K562 (cell line): Measurements from ENCODE around the gene GDNF. TPM values are rescaled to one million over a fixed set of nuclear protein-coding genes. Genes with fewer than 3 reads are reported as not detected.

ENCODE experiments used
- ATAC-seq: fragments of 200-7000 bp; cut with Tn5 transposase; 3 replicates; pipeline ENCODE4 v1.9.1; 2020; ENCODE audit warnings: moderate library complexity
- BruUV-seq: library from RNA; stranded (reverse); fragments of 400-500 nt; replicated peaks from 2 replicates; lab custom pipeline; 2021; lab: Mats Ljungman, UMichigan
- CTCF ChIA-PET: fragments of 300-600 bp; formaldehyde crosslinking; extraction: SDS; loops from one replicate; lab custom pipeline; 2021; ENCODE audit warnings: low intra/inter-chr PET ratio; lab: Yijun Ruan, JAX
- POLR2A ChIA-PET: fragments of 300-600, 350-650 bp; sonication (Branson Sonifier 250); formaldehyde crosslinking; extraction: SDS; loops from one replicate; lab custom pipeline; 2021; ENCODE audit warnings: antibody characterized with exemption, inconsistent platforms; lab: Yijun Ruan, JAX
- DNase-seq, 4 experiments: peaks; one replicate each; pipeline versions ENCODE4 v3.0.0 to v3.0.0-alpha.2; 2011 to 2018; ENCODE audit warnings: low spot score in 3 of 4, mixed read lengths in 3 of 4; ENCODE audit errors: extremely low read depth in 1 of 4
- FAIRE-seq: peaks from 2 replicates; lab custom pipeline; 2011; peaks lifted over from hg19 to GRCh38; lab: Jason Lieb, UNC
- H2AFZ ChIP-seq: 2 replicates; pipeline ENCODE4 v1.6.0; 2011; ENCODE audit warnings: low read depth, low read length, control low read depth, inconsistent platforms
- H3K27ac ChIP-seq: fragments of 200-600 bp; 3 replicates; pipeline ENCODE4 v1.8.0; 2011; ENCODE audit warnings: low read depth, mild to moderate bottlenecking, control low read depth, inconsistent platforms, low read length, moderate library complexity, mixed read lengths; ENCODE audit errors: extremely low read depth
- H3K27me3 ChIP-seq, 2 experiments: fragments of 300-600 bp in 1 of 2; 2 replicates in 1 of 2; 3 replicates in 1 of 2; pipeline versions ENCODE4 v1.6.0 to v1.8.0; 2011; ENCODE audit warnings: inconsistent platforms in 2 of 2, low read length in 2 of 2, mild to moderate bottlenecking in 1 of 2, mixed read lengths in 1 of 2, moderate library complexity in 1 of 2; ENCODE audit not compliant: control insufficient read depth in 2 of 2, insufficient read depth in 2 of 2
- H3K36me3 ChIP-seq: fragments of 300-600 bp; 3 replicates; pipeline ENCODE4 v1.8.0; 2011; ENCODE audit warnings: mild to moderate bottlenecking, low read length, inconsistent platforms; ENCODE audit not compliant: control insufficient read depth, insufficient read depth
- H3K4me1 ChIP-seq, 2 experiments: fragments of 200-600 bp in 1 of 2; replicated peaks in 1 of 2; 2 replicates in 1 of 2; 3 replicates in 1 of 2; pipeline versions ENCODE4 v1.5.1 to v1.8.0; 2011; ENCODE audit warnings: inconsistent platforms in 2 of 2, low read length in 2 of 2, mild to moderate bottlenecking in 1 of 2, mixed read lengths in 1 of 2, moderate library complexity in 1 of 2; ENCODE audit not compliant: control insufficient read depth in 2 of 2, insufficient read depth in 2 of 2
- H3K4me2 ChIP-seq: 2 replicates; pipeline ENCODE4 v1.6.1; 2011; ENCODE audit warnings: low read length, control low read depth, inconsistent platforms, mixed read lengths; ENCODE audit not compliant: insufficient read depth
- H3K4me3 ChIP-seq: fragments of 200-600 bp; sonication (generic), shearing (Covaris generic); 2 replicates; pipeline ENCODE4 v1.5.1; 2016; ENCODE audit warnings: control low read depth, inconsistent platforms
- H3K79me2 ChIP-seq: fragments of 200-600 bp; 3 replicates; pipeline ENCODE4 v1.8.0; 2011; ENCODE audit warnings: low read length, inconsistent platforms; ENCODE audit not compliant: control insufficient read depth, insufficient read depth
- H3K9ac ChIP-seq, 2 experiments: 2 replicates each; pipeline versions ENCODE4 v1.6.0 to v1.6.1; 2011; ENCODE audit warnings: low read depth in 2 of 2, low read length in 2 of 2, control low read depth in 1 of 2, inconsistent platforms in 1 of 2, mild to moderate bottlenecking in 1 of 2, mixed read lengths in 1 of 2; ENCODE audit not compliant: insufficient read depth in 1 of 2
- H3K9me1 ChIP-seq: one replicate; pipeline ENCODE4 v1.6.0; 2011; ENCODE audit warnings: inconsistent platforms, mild to moderate bottlenecking, low read length, moderate library complexity; ENCODE audit not compliant: control insufficient read depth, insufficient read depth
- H3K9me3 ChIP-seq: replicated peaks from 2 replicates; pipeline ENCODE4 v1.5.1; 2011; ENCODE audit warnings: low read depth, low read length, inconsistent platforms; ENCODE audit not compliant: control insufficient read depth, insufficient read depth
- H4K20me1 ChIP-seq: replicated peaks from 2 replicates; pipeline ENCODE4 v1.6.1; 2011; ENCODE audit warnings: low read length, inconsistent platforms, mixed read lengths; ENCODE audit not compliant: control insufficient read depth, insufficient read depth
- BMI1 ChIP-seq: fragments of 150-350 bp; IDR thresholded peaks from 2 replicates; pipeline ENCODE4 v1.6.1; 2014; ENCODE audit warnings: low read length
- DEAF1 ChIP-seq: fragments of 450-650 bp; formaldehyde crosslinking; IDR thresholded peaks from 2 replicates; pipeline ENCODE4 v1.4.0; 2020; ENCODE audit warnings: mild to moderate bottlenecking, moderate library complexity
- JUND ChIP-seq, 2 experiments: IDR thresholded peaks; 2 replicates in 1 of 2; 3 replicates in 1 of 2; pipeline ENCODE4 v1.6.1; 2011; ENCODE audit warnings: borderline replicate concordance in 2 of 2, low read depth in 2 of 2, low read length in 2 of 2, improper control_type of control experiment in 1 of 2, missing biosample characterization in 1 of 2, missing genetic modification characterization in 1 of 2, missing genetic modification reagents in 1 of 2
- PYGO2 ChIP-seq: fragments of 450-650 bp; IDR thresholded peaks from 2 replicates; pipeline ENCODE4 v1.6.1; 2016; ENCODE audit warnings: mild to moderate bottlenecking, missing genetic modification characterization, moderate library complexity, missing compliant biosample characterization
- RBFOX2 ChIP-seq: fragments of 200-400 bp; formaldehyde crosslinking; IDR thresholded peaks from 2 replicates; pipeline ENCODE4 v1.6.1; 2017; ENCODE audit warnings: low read depth, mild to moderate bottlenecking, low read length, moderate library complexity
- RNF219 ChIP-seq: fragments of 250-450 bp; sonication (Bioruptor Pico); IDR thresholded peaks from 2 replicates; pipeline ENCODE4 v1.5.0; 2022; ENCODE audit warnings: mild to moderate bottlenecking
- SAFB2 ChIP-seq: fragments of 200-400 bp; formaldehyde crosslinking; IDR thresholded peaks from 2 replicates; pipeline ENCODE4 v1.6.1; 2018; ENCODE audit warnings: borderline replicate concordance, low read length, low read depth, moderate library complexity; ENCODE audit not compliant: severe bottlenecking
- STAG1 ChIP-seq: sonication (generic); formaldehyde crosslinking; IDR thresholded peaks from 2 replicates; pipeline ENCODE4 v1.5.0; 2020; ENCODE audit warnings: missing genetic modification reagents, borderline replicate concordance
- TFE3 ChIP-seq: fragments of 450-650 bp; formaldehyde crosslinking; IDR thresholded peaks from 2 replicates; pipeline ENCODE4 v1.4.0; 2020; ENCODE audit warnings: mild to moderate bottlenecking, mixed read lengths
- USF1 ChIP-seq: sonication (generic); formaldehyde crosslinking; IDR thresholded peaks from 2 replicates; pipeline ENCODE4 v1.9.0; 2022; ENCODE audit warnings: mild to moderate bottlenecking, missing genetic modification reagents
- WHSC1 ChIP-seq: IDR thresholded peaks from one replicate; pipeline ENCODE4 v1.6.1; 2012; ENCODE audit warnings: low read length, control low read depth, inconsistent platforms
- ZNF449 ChIP-seq: fragments of 250-450 bp; sonication (Bioruptor Pico); IDR thresholded peaks from 2 replicates; pipeline ENCODE4 v1.8.0; 2022; ENCODE audit warnings: moderate library complexity, mild to moderate bottlenecking, inconsistent platforms
- ZNF644 ChIP-seq: fragments of 200-800 bp; sonication (Bioruptor generic); IDR thresholded peaks from 2 replicates; pipeline ENCODE4 v1.6.1; 2016; ENCODE audit warnings: low read depth, missing genetic modification characterization, missing compliant biosample characterization
- WGBS: fragments of 100-300 bp; shearing (Covaris generic); methylation state at CpG from one replicate; pipeline ENCODE4 v1.1.6; 2016; ENCODE audit warnings: low coverage, mixed read lengths; ENCODE audit not compliant: insufficient coverage; ENCODE audit errors: missing lambda C conversion rate; 5-methylcytosine and 5-hydroxymethylcytosine counted together
- in situ Hi-C: fragments of 300-500 bp; cut with MboI; formaldehyde crosslinking; loops from 4 replicates; pipeline ENCODE4 v1.15.0; 2018; ENCODE audit warnings: inconsistent platforms, mixed read lengths
- intact Hi-C: fragments of 100-400 bp; cut with micrococcal nuclease; formaldehyde crosslinking; loops from 2 replicates; pipeline ENCODE4 v1.14.2; 2022
- polyA plus RNA-seq, 8 experiments: library from polyadenylated mRNA; depleted of rRNA in 4 of 8; stranded (reverse) in 5 of 8; unstranded in 3 of 8; fragments of >200 nt; fragmentation: Nextera tagmentation in 2 of 8; fragmentation: Illumina TruSeq in 1 of 8; extraction: Ambion mirVana in 2 of 8; extraction: Trizol in 1 of 8; gene quantifications; 2 replicates each; pipeline versions ENCODE4 v1.2.1 to v1.2.3, GENCODE V29; 2011 to 2014; ENCODE audit warnings: inconsistent platforms in 1 of 8, missing spikeins in 1 of 8
- total RNA-seq, 7 experiments: library from RNA; depleted of rRNA in 6 of 7; stranded (reverse); fragments of >200 nt in 6 of 7; fragmentation: Illumina TruSeq in 2 of 7; extraction: Trizol in 2 of 7; gene quantifications; 2 replicates each; pipeline versions ENCODE4 v1.2.1 to v1.2.3, GENCODE V29; 2011 to 2021; ENCODE audit warnings: low replicate concordance in 1 of 7

GDNF gene
- total and polyA plus RNA-seq, 9 of the 15 experiments (the other 6 are each of a cell fraction or from before 2014, with no cell fraction given), result not detected

GRCh38 chr5:37786862-37787519, 52.9 kb downstream of the GDNF start:
- ChIA-PET POLR2A (no interaction called here), CTCF (no interaction called here)
- Histone ChIP-seq H3K27ac (no peak overlapping the region), H3K4me2 (no peak overlapping the region), H3K27me3 (no peaks in the 10 kb centered on the region; a peak in 1 of 5 replicates), H3K9me1 (no peaks in the 10 kb centered on the region), H3K36me3 (no peaks in the 10 kb centered on the region), H3K9ac (no peak overlapping the region), H2AFZ (no peak overlapping the region), H4K20me1 (no peaks in the 10 kb centered on the region), H3K79me2 (no peaks in the 10 kb centered on the region), H3K9me3 (no peaks in the 10 kb centered on the region), H3K4me1 (no peaks in the 10 kb centered on the region), H3K4me3 (no peak overlapping the region)
- intact Hi-C loops (no loop called here), in situ Hi-C loops (no loop called here)
- no peak for ATAC-seq
- BruUV-seq, result no TSS peak
- no peak for DNase-seq
- FAIRE-seq, result no peak
- WGBS, result 3% methylated on average over 5 of the region's 5 CpGs
- no peak for TF ChIP-seq TFE3 (CRISPR knock-in tag)
- no peak for TF ChIP-seq PYGO2
- TF ChIP-seq BMI1, result no peak
- TF ChIP-seq SAFB2, result no peak
- no peak for TF ChIP-seq WHSC1
- no peak for TF ChIP-seq RNF219
- no peak for TF ChIP-seq ZNF449 (CRISPR knock-in tag)
- TF ChIP-seq JUND (IDR thresholded peaks at IDR 0.05; ENCODE audit: borderline replicate concordance, low read depth, low read length), result no peak; the same call in 1 of the 2 replicates
- 0 out of 3 replicates have a peak, but pooled peaks have one; percentile 24 for TF ChIP-seq JUND (tag; IDR thresholded peaks at IDR 0.05; ENCODE audit: borderline replicate concordance, low read depth, low read length)
- TF ChIP-seq ZNF644, result no peak
- no peak for TF ChIP-seq USF1 (CRISPR knock-in tag)
- TF ChIP-seq DEAF1 (CRISPR knock-in tag), result no peak
- TF ChIP-seq STAG1, result no peak
- TF ChIP-seq RBFOX2, result no peak
